GM23338 (cell line): ENCODE measurements around the gene ARL8B. TPM values are rescaled to one million over a fixed set of nuclear protein-coding genes. Genes with fewer than 3 reads are reported as not detected.

Experiments used
- ATAC-seq: fragments of 200-7000 bp; cut with Tn5 transposase; 3 replicates; pipeline ENCODE4 v1.9.1; 2020
- DNase-seq: peaks from one replicate; pipeline ENCODE4 v3.0.0-alpha.2; 2015; ENCODE audit warnings: low spot score
- H2AFZ ChIP-seq: fragments of 200-600 bp; sonication (generic); 2 replicates; pipeline ENCODE4 v1.8.0; 2016; ENCODE audit warnings: antibody characterized with exemption, mild to moderate bottlenecking, moderate library complexity
- H3F3A ChIP-seq: fragments of 200-600 bp; sonication (generic); replicated peaks from 2 replicates; pipeline ENCODE4 v1.8.0; 2017; ENCODE audit warnings: antibody characterized with exemption, mixed run types, low read depth
- H3K27ac ChIP-seq: fragments of 200-600 bp; sonication (generic); 2 replicates; pipeline ENCODE4 v1.6.1; 2016; ENCODE audit warnings: low read depth
- H3K27me3 ChIP-seq: fragments of 200-600 bp; sonication (generic); 2 replicates; pipeline ENCODE4 v1.8.0; 2016; ENCODE audit warnings: mild to moderate bottlenecking, mixed run types, moderate library complexity; ENCODE audit not compliant: insufficient read depth
- H3K36me3 ChIP-seq: fragments of 200-600 bp; sonication (generic); 2 replicates; pipeline ENCODE4 v1.8.0; 2016; ENCODE audit warnings: mild to moderate bottlenecking; ENCODE audit not compliant: insufficient read depth
- H3K4me1 ChIP-seq: fragments of 200-600 bp; sonication (generic); 2 replicates; pipeline ENCODE4 v1.8.0; 2016; ENCODE audit warnings: mild to moderate bottlenecking, moderate library complexity; ENCODE audit not compliant: insufficient read depth
- H3K4me2 ChIP-seq: fragments of 200-600 bp; sonication (generic); 2 replicates; pipeline ENCODE4 v1.7.1; 2017; ENCODE audit warnings: mixed run types
- H3K4me3 ChIP-seq: fragments of 200-600 bp; sonication (generic); 2 replicates; pipeline ENCODE4 v1.6.1; 2016; ENCODE audit warnings: mixed run types
- H3K79me2 ChIP-seq: fragments of 200-600 bp; sonication (generic); replicated peaks from 2 replicates; pipeline ENCODE4 v1.8.0; 2017; ENCODE audit warnings: mild to moderate bottlenecking; ENCODE audit not compliant: insufficient read depth
- H3K9me2 ChIP-seq: fragments of 200-600 bp; sonication (generic); 2 replicates; pipeline ENCODE4 v1.8.0; 2017; ENCODE audit not compliant: insufficient read depth
- H4K20me1 ChIP-seq: fragments of 200-600 bp; sonication (generic); replicated peaks from 2 replicates; pipeline ENCODE4 v1.8.0; 2017; ENCODE audit warnings: mild to moderate bottlenecking; ENCODE audit not compliant: insufficient read depth
- H3K27ac Mint-ChIP-seq: 2 replicates; pipeline ENCODE4 v1.8.0; 2020; ENCODE audit warnings: inconsistent platforms, mild to moderate bottlenecking, moderate library complexity, mixed read lengths
- H3K27me3 Mint-ChIP-seq: 3 replicates; pipeline ENCODE4 v1.8.0; 2022; ENCODE audit warnings: low read depth, mild to moderate bottlenecking, moderate library complexity, mixed read lengths, inconsistent platforms; ENCODE audit not compliant: insufficient read depth, poor library complexity
- H3K36me3 Mint-ChIP-seq: 3 replicates; pipeline ENCODE4 v1.8.0; 2021; ENCODE audit warnings: low read depth, mild to moderate bottlenecking, inconsistent platforms, moderate library complexity, mixed read lengths
- H3K4me1 Mint-ChIP-seq: 3 replicates; pipeline ENCODE4 v1.8.0; 2020; ENCODE audit warnings: mild to moderate bottlenecking, inconsistent platforms, mixed read lengths
- H3K4me3 Mint-ChIP-seq: 3 replicates; pipeline ENCODE4 v1.8.0; 2021; ENCODE audit warnings: moderate library complexity, mild to moderate bottlenecking, inconsistent platforms, mixed read lengths
- H3K9me3 Mint-ChIP-seq: 3 replicates; pipeline ENCODE4 v1.8.0; 2020; ENCODE audit warnings: moderate library complexity, mild to moderate bottlenecking, inconsistent platforms, mixed read lengths
- CREB1 ChIP-seq: fragments of 250-450 bp; sonication (Bioruptor Pico); IDR thresholded peaks from 2 replicates; pipeline ENCODE4 v1.5.0; 2020; ENCODE audit warnings: low read depth, mild to moderate bottlenecking, moderate library complexity
- EZH2 ChIP-seq: fragments of 200-600 bp; sonication (generic); IDR thresholded peaks from one replicate; pipeline ENCODE4 v1.8.0; 2017; ENCODE audit warnings: antibody characterized with exemption, mild to moderate bottlenecking, low read depth; ENCODE audit not compliant: unreplicated experiment
- EZH2phosphoT487 ChIP-seq: fragments of 200-600 bp; sonication (generic); IDR thresholded peaks from one replicate; pipeline ENCODE4 v1.8.1; 2018; ENCODE audit warnings: antibody characterized with exemption; ENCODE audit not compliant: unreplicated experiment
- JUNB ChIP-seq: IDR thresholded peaks from one replicate; pipeline ENCODE4 v1.6.1; 2016; ENCODE audit warnings: antibody characterized with exemption; ENCODE audit not compliant: unreplicated experiment
- NANOG ChIP-seq: IDR thresholded peaks from 2 replicates; pipeline ENCODE4 v1.6.1; 2016; ENCODE audit warnings: antibody characterized with exemption, borderline replicate concordance
- POLR2AphosphoS5 ChIP-seq: IDR thresholded peaks from 2 replicates; pipeline ENCODE4 v1.6.1; 2016; ENCODE audit warnings: antibody characterized with exemption, low read depth
- STAT1 ChIP-seq: IDR thresholded peaks from one replicate; pipeline ENCODE4 v1.6.1; 2016; ENCODE audit warnings: antibody characterized with exemption; ENCODE audit not compliant: unreplicated experiment
- ZNF114 ChIP-seq: fragments of 250-450 bp; sonication (Bioruptor Pico); IDR thresholded peaks from 2 replicates; pipeline ENCODE4 v1.5.0; 2020; ENCODE audit warnings: mild to moderate bottlenecking, moderate library complexity
- ZNF331 ChIP-seq: fragments of 250-450 bp; sonication (Bioruptor Pico); IDR thresholded peaks from 2 replicates; pipeline ENCODE4 v1.5.0; 2020; ENCODE audit warnings: low read depth, mild to moderate bottlenecking, moderate library complexity
- polyA plus RNA-seq: library from polyadenylated mRNA; unstranded; fragments of >200 nt; fragmentation: Nextera tagmentation; extraction: Ambion mirVana; gene quantifications from 2 replicates; pipeline ENCODE4 v1.2.1, GENCODE V29; 2016
- total RNA-seq: library from RNA; depleted of rRNA; stranded (reverse); fragments of >200 nt; shearing (Covaris generic); gene quantifications from 2 replicates; pipeline ENCODE4 v1.2.3, GENCODE V29; 2014
- TF ChIP-seq, protein P1 (sequence below), 2 experiments: fragments of 200-600 bp in 1 of 2; sonication (generic) in 1 of 2; conservative IDR thresholded peaks; 2 replicates each; pipeline versions ENCODE4 v1.5.1 to v1.6.1; 2016 to 2017; ENCODE audit warnings: antibody characterized with exemption in 2 of 2, low read depth in 2 of 2, mild to moderate bottlenecking in 2 of 2, moderate library complexity in 1 of 2
- TF ChIP-seq, protein P2 (sequence below): IDR thresholded peaks from 2 replicates; pipeline ENCODE4 v1.6.1; 2016; ENCODE audit warnings: antibody characterized with exemption
- TF ChIP-seq, protein P3 (sequence below): IDR thresholded peaks from one replicate; pipeline ENCODE4 v1.6.1; 2018; ENCODE audit warnings: antibody characterized with exemption; ENCODE audit not compliant: unreplicated experiment
- TF ChIP-seq, protein P4 (sequence below): fragments of 250-450 bp; sonication (Bioruptor Pico); IDR thresholded peaks from 2 replicates; pipeline ENCODE4 v1.5.0; 2020; ENCODE audit warnings: mild to moderate bottlenecking, moderate library complexity

The ARL8B gene
- total and polyA plus RNA-seq, 2 experiments from 2014 or later: 25.5 to 40.8 TPM

DNA sequence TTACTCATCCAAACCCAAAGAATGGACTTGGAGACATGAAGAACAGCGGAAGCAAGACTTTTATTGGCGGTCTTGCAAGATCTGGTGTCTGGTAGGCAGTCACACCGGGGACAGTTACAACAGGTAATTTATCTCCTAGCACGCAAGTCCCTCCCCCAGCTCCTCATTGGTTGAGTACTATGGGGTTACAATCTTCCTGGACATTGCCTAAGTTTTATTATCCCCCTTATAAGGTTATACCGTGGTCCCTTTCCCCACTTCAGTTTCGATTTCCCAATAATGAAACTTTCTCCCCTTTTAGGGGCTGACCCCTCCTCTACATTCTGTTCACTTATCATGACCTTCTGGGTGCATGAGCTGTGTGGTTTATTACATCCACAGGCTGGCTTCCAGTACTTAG lies 18.7 kb downstream of the ARL8B start:
- ATAC-seq: no peak
- Histone ChIP-seq H3K36me3 (no peaks in the 10 kb centered on the region; the same call in 1 of the 2 replicates), H4K20me1 (0 out of 2 replicates have a peak, but pooled peaks cover 2% of the 10 kb centered on the region), H3K4me3 (no peak overlapping the region), H2AFZ (no peak overlapping the region), H3K79me2 (peaks cover 99% of the 10 kb centered on the region), H3K9me2 (no peaks in the 10 kb centered on the region), H3F3A (no peaks in the 10 kb centered on the region), H3K27ac (no peak overlapping the region), H3K4me1 (peaks cover 7% of the 10 kb centered on the region), H3K4me2 (no peak overlapping the region), H3K27me3 (no peaks in the 10 kb centered on the region)
- TF ChIP-seq, protein P1, sequence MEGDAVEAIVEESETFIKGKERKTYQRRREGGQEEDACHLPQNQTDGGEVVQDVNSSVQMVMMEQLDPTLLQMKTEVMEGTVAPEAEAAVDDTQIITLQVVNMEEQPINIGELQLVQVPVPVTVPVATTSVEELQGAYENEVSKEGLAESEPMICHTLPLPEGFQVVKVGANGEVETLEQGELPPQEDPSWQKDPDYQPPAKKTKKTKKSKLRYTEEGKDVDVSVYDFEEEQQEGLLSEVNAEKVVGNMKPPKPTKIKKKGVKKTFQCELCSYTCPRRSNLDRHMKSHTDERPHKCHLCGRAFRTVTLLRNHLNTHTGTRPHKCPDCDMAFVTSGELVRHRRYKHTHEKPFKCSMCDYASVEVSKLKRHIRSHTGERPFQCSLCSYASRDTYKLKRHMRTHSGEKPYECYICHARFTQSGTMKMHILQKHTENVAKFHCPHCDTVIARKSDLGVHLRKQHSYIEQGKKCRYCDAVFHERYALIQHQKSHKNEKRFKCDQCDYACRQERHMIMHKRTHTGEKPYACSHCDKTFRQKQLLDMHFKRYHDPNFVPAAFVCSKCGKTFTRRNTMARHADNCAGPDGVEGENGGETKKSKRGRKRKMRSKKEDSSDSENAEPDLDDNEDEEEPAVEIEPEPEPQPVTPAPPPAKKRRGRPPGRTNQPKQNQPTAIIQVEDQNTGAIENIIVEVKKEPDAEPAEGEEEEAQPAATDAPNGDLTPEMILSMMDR (conservative IDR thresholded peaks at IDR 0.05; ENCODE audit: low read depth in 2 of 2): no peak
- TF ChIP-seq, protein P2, sequence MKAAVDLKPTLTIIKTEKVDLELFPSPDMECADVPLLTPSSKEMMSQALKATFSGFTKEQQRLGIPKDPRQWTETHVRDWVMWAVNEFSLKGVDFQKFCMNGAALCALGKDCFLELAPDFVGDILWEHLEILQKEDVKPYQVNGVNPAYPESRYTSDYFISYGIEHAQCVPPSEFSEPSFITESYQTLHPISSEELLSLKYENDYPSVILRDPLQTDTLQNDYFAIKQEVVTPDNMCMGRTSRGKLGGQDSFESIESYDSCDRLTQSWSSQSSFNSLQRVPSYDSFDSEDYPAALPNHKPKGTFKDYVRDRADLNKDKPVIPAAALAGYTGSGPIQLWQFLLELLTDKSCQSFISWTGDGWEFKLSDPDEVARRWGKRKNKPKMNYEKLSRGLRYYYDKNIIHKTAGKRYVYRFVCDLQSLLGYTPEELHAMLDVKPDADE: no peak
- TF ChIP-seq JUNB: no peak
- no peak for TF ChIP-seq NANOG
- TF ChIP-seq EZH2phosphoT487: no peak
- TF ChIP-seq EZH2: no peak
- TF ChIP-seq ZNF114 (CRISPR knock-in tag): no peak
- TF ChIP-seq, protein P3, sequence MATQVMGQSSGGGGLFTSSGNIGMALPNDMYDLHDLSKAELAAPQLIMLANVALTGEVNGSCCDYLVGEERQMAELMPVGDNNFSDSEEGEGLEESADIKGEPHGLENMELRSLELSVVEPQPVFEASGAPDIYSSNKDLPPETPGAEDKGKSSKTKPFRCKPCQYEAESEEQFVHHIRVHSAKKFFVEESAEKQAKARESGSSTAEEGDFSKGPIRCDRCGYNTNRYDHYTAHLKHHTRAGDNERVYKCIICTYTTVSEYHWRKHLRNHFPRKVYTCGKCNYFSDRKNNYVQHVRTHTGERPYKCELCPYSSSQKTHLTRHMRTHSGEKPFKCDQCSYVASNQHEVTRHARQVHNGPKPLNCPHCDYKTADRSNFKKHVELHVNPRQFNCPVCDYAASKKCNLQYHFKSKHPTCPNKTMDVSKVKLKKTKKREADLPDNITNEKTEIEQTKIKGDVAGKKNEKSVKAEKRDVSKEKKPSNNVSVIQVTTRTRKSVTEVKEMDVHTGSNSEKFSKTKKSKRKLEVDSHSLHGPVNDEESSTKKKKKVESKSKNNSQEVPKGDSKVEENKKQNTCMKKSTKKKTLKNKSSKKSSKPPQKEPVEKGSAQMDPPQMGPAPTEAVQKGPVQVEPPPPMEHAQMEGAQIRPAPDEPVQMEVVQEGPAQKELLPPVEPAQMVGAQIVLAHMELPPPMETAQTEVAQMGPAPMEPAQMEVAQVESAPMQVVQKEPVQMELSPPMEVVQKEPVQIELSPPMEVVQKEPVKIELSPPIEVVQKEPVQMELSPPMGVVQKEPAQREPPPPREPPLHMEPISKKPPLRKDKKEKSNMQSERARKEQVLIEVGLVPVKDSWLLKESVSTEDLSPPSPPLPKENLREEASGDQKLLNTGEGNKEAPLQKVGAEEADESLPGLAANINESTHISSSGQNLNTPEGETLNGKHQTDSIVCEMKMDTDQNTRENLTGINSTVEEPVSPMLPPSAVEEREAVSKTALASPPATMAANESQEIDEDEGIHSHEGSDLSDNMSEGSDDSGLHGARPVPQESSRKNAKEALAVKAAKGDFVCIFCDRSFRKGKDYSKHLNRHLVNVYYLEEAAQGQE: no peak
- no peak for TF ChIP-seq STAT1
- TF ChIP-seq POLR2AphosphoS5: no peak
- TF ChIP-seq, protein P4, sequence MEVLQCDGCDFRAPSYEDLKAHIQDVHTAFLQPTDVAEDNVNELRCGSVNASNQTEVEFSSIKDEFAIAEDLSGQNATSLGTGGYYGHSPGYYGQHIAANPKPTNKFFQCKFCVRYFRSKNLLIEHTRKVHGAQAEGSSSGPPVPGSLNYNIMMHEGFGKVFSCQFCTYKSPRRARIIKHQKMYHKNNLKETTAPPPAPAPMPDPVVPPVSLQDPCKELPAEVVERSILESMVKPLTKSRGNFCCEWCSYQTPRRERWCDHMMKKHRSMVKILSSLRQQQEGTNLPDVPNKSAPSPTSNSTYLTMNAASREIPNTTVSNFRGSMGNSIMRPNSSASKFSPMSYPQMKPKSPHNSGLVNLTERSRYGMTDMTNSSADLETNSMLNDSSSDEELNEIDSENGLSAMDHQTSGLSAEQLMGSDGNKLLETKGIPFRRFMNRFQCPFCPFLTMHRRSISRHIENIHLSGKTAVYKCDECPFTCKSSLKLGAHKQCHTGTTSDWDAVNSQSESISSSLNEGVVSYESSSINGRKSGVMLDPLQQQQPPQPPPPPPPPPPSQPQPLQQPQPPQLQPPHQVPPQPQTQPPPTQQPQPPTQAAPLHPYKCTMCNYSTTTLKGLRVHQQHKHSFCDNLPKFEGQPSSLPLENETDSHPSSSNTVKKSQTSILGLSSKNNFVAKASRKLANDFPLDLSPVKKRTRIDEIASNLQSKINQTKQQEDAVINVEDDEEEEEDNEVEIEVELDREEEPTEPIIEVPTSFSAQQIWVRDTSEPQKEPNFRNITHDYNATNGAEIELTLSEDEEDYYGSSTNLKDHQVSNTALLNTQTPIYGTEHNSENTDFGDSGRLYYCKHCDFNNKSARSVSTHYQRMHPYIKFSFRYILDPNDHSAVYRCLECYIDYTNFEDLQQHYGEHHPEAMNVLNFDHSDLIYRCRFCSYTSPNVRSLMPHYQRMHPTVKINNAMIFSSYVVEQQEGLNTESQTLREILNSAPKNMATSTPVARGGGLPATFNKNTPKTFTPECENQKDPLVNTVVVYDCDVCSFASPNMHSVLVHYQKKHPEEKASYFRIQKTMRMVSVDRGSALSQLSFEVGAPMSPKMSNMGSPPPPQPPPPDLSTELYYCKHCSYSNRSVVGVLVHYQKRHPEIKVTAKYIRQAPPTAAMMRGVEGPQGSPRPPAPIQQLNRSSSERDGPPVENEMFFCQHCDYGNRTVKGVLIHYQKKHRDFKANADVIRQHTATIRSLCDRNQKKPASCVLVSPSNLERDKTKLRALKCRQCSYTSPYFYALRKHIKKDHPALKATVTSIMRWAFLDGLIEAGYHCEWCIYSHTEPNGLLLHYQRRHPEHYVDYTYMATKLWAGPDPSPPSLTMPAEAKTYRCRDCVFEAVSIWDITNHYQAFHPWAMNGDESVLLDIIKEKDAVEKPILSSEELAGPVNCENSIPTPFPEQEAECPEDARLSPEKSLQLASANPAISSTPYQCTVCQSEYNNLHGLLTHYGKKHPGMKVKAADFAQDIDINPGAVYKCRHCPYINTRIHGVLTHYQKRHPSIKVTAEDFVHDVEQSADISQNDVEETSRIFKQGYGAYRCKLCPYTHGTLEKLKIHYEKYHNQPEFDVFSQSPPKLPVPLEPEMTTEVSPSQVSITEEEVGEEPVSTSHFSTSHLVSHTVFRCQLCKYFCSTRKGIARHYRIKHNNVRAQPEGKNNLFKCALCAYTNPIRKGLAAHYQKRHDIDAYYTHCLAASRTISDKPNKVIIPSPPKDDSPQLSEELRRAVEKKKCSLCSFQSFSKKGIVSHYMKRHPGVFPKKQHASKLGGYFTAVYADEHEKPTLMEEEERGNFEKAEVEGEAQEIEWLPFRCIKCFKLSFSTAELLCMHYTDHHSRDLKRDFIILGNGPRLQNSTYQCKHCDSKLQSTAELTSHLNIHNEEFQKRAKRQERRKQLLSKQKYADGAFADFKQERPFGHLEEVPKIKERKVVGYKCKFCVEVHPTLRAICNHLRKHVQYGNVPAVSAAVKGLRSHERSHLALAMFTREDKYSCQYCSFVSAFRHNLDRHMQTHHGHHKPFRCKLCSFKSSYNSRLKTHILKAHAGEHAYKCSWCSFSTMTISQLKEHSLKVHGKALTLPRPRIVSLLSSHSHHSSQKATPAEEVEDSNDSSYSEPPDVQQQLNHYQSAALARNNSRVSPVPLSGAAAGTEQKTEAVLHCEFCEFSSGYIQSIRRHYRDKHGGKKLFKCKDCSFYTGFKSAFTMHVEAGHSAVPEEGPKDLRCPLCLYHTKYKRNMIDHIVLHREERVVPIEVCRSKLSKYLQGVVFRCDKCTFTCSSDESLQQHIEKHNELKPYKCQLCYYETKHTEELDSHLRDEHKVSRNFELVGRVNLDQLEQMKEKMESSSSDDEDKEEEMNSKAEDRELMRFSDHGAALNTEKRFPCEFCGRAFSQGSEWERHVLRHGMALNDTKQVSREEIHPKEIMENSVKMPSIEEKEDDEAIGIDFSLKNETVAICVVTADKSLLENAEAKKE (CRISPR knock-in tag): no peak
- no peak for TF ChIP-seq CREB1
- no peak for TF ChIP-seq ZNF331 (CRISPR knock-in tag)
- H3K27me3 Mint-ChIP-seq: no peaks in the 10 kb centered on the region
- H3K36me3 Mint-ChIP-seq: peaks cover 49% of the 10 kb centered on the region
- no peak overlapping the region for H3K27ac Mint-ChIP-seq
- peaks cover 18% of the 10 kb centered on the region for H3K4me1 Mint-ChIP-seq
- H3K9me3 Mint-ChIP-seq: peaks cover 38% of the 10 kb centered on the region
- no peak for DNase-seq
- H3K4me3 Mint-ChIP-seq: no peak overlapping the region
